Measurements from ENCODE around the gene CHDH. TPM values are rescaled to one million over a fixed set of nuclear protein-coding genes. Genes with fewer than 3 reads are reported as not detected.

The CHDH gene
- total RNA-seq, 3 donors from 2014 or later: 16.5 to 24.1 (median 22.1) TPM

DNA sequence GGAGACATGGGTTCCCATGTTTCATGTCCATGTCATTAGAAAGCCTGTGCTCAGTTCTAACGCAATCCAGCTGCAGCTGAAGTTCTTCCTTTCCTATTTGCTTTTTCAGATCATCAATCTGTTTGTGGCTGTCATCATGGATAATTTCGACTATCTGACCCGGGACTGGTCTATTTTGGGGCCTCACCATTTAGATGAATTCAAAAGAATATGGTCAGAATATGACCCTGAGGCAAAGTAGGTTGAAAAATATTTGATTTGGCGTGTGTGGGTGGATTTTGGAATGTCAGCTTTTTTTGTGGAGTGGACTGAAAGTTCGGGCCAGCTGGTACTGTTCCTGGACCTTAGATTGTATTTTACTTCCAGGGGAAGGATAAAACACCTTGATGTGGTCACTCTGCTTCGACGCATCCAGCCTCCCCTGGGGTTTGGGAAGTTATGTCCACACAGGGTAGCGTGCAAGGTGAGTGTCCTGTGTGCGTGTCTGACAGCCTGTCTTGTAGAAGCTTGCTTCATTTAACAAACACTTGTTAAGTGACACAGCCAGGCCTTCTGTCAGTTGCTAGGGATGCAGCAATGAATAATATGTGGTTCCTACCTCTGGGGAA lies 69.6 kb downstream of the CHDH start:
- Histone ChIP-seq H3K36me3 (ENCODE audit: low read depth) (no peaks in the 10 kb centered on the region), H3K9me3 (no peaks in the 10 kb centered on the region)
- intact Hi-C loops (cut with DNase I, micrococcal nuclease): no loop called here

DNA sequence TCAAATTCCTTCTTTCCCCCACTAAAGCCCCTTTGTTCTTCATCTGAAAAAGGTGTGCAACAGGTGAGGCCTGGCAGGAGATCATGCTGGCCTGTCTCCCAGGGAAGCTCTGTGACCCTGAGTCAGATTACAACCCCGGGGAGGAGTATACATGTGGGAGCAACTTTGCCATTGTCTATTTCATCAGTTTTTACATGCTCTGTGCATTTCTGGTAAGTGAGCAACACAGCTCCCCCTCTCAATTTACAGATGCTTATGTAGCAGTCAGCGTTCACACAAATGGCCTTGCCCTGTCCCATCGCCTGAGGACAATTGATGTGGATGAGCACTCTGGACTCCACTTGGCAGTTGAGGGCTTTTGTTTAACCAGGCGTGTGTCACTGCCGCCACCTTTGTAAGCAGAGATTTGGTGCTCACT lies 70.4 kb downstream of the CHDH start:
- Histone ChIP-seq H3K9me3 (no peaks in the 10 kb centered on the region), H3K4me3 (no peak overlapping the region), H3K4me1 (ENCODE audit: low read depth) (no peaks in the 10 kb centered on the region), H3K36me3 (ENCODE audit: low read depth) (no peaks in the 10 kb centered on the region)
- DNase-seq (no peak), ATAC-seq (no peak)
- TF ChIP-seq, protein P1, sequence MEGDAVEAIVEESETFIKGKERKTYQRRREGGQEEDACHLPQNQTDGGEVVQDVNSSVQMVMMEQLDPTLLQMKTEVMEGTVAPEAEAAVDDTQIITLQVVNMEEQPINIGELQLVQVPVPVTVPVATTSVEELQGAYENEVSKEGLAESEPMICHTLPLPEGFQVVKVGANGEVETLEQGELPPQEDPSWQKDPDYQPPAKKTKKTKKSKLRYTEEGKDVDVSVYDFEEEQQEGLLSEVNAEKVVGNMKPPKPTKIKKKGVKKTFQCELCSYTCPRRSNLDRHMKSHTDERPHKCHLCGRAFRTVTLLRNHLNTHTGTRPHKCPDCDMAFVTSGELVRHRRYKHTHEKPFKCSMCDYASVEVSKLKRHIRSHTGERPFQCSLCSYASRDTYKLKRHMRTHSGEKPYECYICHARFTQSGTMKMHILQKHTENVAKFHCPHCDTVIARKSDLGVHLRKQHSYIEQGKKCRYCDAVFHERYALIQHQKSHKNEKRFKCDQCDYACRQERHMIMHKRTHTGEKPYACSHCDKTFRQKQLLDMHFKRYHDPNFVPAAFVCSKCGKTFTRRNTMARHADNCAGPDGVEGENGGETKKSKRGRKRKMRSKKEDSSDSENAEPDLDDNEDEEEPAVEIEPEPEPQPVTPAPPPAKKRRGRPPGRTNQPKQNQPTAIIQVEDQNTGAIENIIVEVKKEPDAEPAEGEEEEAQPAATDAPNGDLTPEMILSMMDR (IDR thresholded peaks at IDR 0.05): no peak
- intact Hi-C loops (cut with DNase I, micrococcal nuclease): no loop called here

More for the DNA sequence above, 69.6 kb downstream of the CHDH start:
- DNase-seq: no peak
- Histone ChIP-seq H3K4me3 (no peak overlapping the region), H3K4me1 (ENCODE audit: low read depth) (no peaks in the 10 kb centered on the region)
- ATAC-seq: no peak
- TF ChIP-seq, protein P1 (IDR thresholded peaks at IDR 0.05): no peak

DNA sequence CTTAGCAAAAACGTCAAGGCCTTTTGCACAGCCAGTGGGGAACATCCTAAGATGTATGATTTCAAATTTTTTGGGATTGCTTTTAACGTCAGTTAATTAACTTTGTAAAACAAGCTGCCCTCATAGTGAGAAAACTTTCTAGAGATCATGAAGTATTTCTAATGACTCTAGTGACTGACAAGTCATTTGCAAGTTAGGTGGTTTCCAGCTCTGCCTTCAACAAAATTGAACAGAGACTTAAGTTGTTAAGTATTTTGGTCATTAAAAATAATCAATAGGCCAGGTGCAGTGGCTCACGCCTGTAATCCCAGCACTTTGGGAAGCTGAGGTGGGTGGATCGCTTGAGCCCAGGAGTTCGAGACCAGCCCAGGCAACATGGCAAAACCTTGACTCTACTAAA lies 71.2 kb downstream of the CHDH start:
- intact Hi-C loops (cut with DNase I, micrococcal nuclease): no loop called here
- H3K9me3 ChIP-seq: no peaks in the 10 kb centered on the region
- no peaks in the 10 kb centered on the region for H3K36me3 ChIP-seq (ENCODE audit: low read depth)
- H3K4me1 ChIP-seq (ENCODE audit: low read depth): no peaks in the 10 kb centered on the region
- no peak for ATAC-seq
- no peak overlapping the region for H3K4me3 ChIP-seq
- no peak for DNase-seq
- TF ChIP-seq, protein P1 (IDR thresholded peaks at IDR 0.05): no peak

DNA sequence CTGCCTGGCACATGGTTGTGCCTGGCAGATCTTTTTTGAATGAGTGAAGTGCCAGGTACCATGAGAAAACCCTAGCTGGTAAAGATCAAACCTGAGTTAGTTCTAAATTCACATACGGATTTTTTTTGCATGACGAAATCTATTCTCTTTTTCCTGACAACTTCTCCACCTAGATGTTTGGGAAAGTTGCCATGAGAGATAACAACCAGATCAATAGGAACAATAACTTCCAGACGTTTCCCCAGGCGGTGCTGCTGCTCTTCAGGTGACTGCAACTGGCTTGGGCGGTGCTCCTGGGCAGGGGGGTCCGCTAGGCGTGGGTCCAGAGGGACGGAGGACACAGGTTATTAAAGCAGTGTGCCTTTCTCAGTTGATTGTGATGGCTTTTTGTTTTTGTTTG lies 71.8 kb downstream of the CHDH start:
- DNase-seq (no peak), ATAC-seq (no peak)
- TF ChIP-seq, protein P1 (IDR thresholded peaks at IDR 0.05): no peak
- H3K9me3 ChIP-seq: no peaks in the 10 kb centered on the region
- no peaks in the 10 kb centered on the region for H3K4me1 ChIP-seq (ENCODE audit: low read depth)
- H3K4me3 ChIP-seq: no peak overlapping the region
- H3K36me3 ChIP-seq (ENCODE audit: low read depth): no peaks in the 10 kb centered on the region
- intact Hi-C loops (cut with DNase I, micrococcal nuclease): no loop called here

DNA sequence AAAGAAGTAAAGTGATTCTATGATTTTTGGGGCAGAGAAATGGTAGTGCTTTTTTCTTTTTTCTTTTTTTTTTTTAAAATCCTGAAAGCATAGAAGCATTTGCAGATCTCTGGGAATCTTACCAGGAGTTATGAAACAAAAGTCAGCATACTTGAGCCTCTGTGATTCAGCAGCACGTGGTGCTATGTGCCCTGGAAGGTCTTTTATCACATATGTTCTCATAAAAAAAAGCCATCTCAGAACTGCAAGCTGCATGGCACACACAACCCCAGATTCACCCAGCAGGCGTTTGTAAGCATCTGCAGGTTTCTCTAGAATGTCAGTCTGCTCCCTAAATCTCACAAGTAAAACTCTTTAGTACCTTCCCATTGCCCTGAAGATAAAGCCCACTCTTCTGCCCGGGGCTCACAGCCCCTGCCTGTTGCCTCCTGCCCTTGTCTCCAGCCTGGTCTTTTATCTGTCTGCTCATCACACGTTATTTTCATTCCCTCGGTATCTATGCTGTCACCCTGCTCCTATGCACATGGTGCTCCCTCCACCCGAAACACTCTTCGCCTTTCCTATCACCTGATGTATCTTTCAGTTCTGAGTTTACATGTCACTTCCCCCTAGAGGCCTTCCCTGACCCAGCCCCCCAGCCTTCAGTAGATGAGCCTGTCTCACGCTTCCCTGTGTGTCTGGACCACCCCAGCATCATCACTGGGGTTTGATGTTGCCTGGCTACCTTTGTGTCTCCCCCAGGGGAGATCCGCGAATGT lies 72.4 kb downstream of the CHDH start:
- ATAC-seq (no peak), DNase-seq (no peak)
- Histone ChIP-seq H3K4me3 (no peak overlapping the region), H3K9me3 (no peaks in the 10 kb centered on the region), H3K36me3 (ENCODE audit: low read depth) (no peaks in the 10 kb centered on the region), H3K4me1 (ENCODE audit: low read depth) (no peaks in the 10 kb centered on the region)
- TF ChIP-seq, protein P1 (IDR thresholded peaks at IDR 0.05): no peak
- intact Hi-C loops (cut with DNase I, micrococcal nuclease): no loop called here

All from mucosa of descending colon (tissue), 3 donors.